ENCODE data around the gene FLRT2. TPM values are rescaled to one million over a fixed set of nuclear protein-coding genes. Genes with fewer than 3 reads are reported as not detected.

Gene FLRT2
- total and polyA plus RNA-seq, 2 donors (not counting 1 experiment from before 2014, with no cell fraction given) = not detected

GRCh38 chr14:85531141-85531586, 1.2 kb downstream of the FLRT2 start:
- ChIA-PET CTCF (no interaction called here), POLR2A (no interaction called here)
- WGBS (ENCODE audit: insufficient coverage) = 6% methylated on average over 29 of the region's 29 CpGs
- Histone ChIP-seq H4K20me1 (ENCODE audit: control insufficient read depth, insufficient read depth, low read length, poor library complexity, severe bottlenecking) (no peaks in the 10 kb centered on the region), H3K27me3 (replicated peaks in 1 of 4; ENCODE audit: control extremely low read depth in 1 of 4, control insufficient read depth in 3 of 4, insufficient read depth in 4 of 4, low read length in 3 of 4) (peaks cover 0 to 55% (median 21%) of the 10 kb centered on the region in 4 experiments), H3K4me2 (replicated peaks; ENCODE audit: low read depth, low read length, poor library complexity, severe bottlenecking) (no peak overlapping the region), H3K27ac (ENCODE audit: low read length in 2 of 2) (no peak overlapping the region), H3K9me3 (ENCODE audit: control extremely low read depth in 1 of 3, control insufficient read depth in 2 of 3, insufficient read depth in 1 of 3, low read length in 2 of 3) (peaks cover 0 to 47% (median 0%) of the 10 kb centered on the region in 3 donors), H2AFZ (ENCODE audit: insufficient read depth, low read depth, low read length, poor library complexity, severe bottlenecking) (no peak overlapping the region), H3K4me1 (ENCODE audit: control insufficient read depth in 2 of 2, insufficient read depth in 2 of 2, low read length in 2 of 2) (peaks cover 0 to 3% of the 10 kb centered on the region in 2 donors), H3K9ac (ENCODE audit: low read length) (no peak overlapping the region), H3K36me3 (replicated peaks in 1 of 2; ENCODE audit: control extremely low read depth in 1 of 2, control insufficient read depth in 1 of 2, extremely low read depth in 1 of 2, insufficient read depth in 2 of 2, low read length in 1 of 2) (no peaks in the 10 kb centered on the region), H3K4me3 (ENCODE audit: control extremely low read depth in 1 of 5, extremely low read depth in 1 of 5, insufficient read depth in 1 of 5, low read depth in 2 of 5, low read length in 4 of 5) (no peak overlapping the region), H3K79me2 (ENCODE audit: control insufficient read depth, insufficient read depth, low read length) (no peaks in the 10 kb centered on the region)
- H3K4me1 Mint-ChIP-seq = peaks cover 2% of the 10 kb centered on the region
- H3K9me3 Mint-ChIP-seq (ENCODE audit: insufficient read depth) = no peaks in the 10 kb centered on the region
- no peak overlapping the region for H3K4me3 Mint-ChIP-seq
- no peak for ATAC-seq (ENCODE audit: low read depth)
- intact Hi-C loops (cut with micrococcal nuclease) = no loop called here
- H3K27me3 Mint-ChIP-seq = peaks cover 66% of the 10 kb centered on the region
- no peak overlapping the region for H3K27ac Mint-ChIP-seq
- DNase-seq = no peak
- TF ChIP-seq CTCF (IDR thresholded peaks at IDR 0.05) = no peak
- TF ChIP-seq EZH2 (IDR thresholded peaks at IDR 0.05; ENCODE audit: borderline replicate concordance, insufficient read depth, low read depth, low read length, poor library complexity, severe bottlenecking) = no peak

- Mint-ChIP-seq H3K9me3 (ENCODE audit: insufficient read depth) (no peaks in the 10 kb centered on the region), H3K4me3 (no peak overlapping the region), H3K27me3 (peaks cover 68% of the 10 kb centered on the region), H3K27ac (no peak overlapping the region), H3K4me1 (peaks cover 2% of the 10 kb centered on the region)
- peak; percentile 3 for DNase-seq
- ChIA-PET CTCF (no interaction called here), POLR2A (no interaction called here)
- TF ChIP-seq CTCF (IDR thresholded peaks at IDR 0.05) (no peak), EZH2 (IDR thresholded peaks at IDR 0.05; ENCODE audit: borderline replicate concordance, insufficient read depth, low read depth, low read length, poor library complexity, severe bottlenecking) (no peak)
- H3K4me3 ChIP-seq (ENCODE audit: control extremely low read depth in 1 of 5, extremely low read depth in 1 of 5, insufficient read depth in 1 of 5, low read depth in 2 of 5, low read length in 4 of 5) = peak overlapping the region in 1 of 5 experiments; percentile 27
- no peaks in the 10 kb centered on the region for H3K79me2 ChIP-seq (ENCODE audit: control insufficient read depth, insufficient read depth, low read length)
- no peak overlapping the region for H3K27ac ChIP-seq (ENCODE audit: low read length in 2 of 2)
- no peak overlapping the region for H3K4me2 ChIP-seq (replicated peaks; ENCODE audit: low read depth, low read length, poor library complexity, severe bottlenecking)
- peaks cover 0 to 56% (median 21%) of the 10 kb centered on the region in 4 experiments for H3K27me3 ChIP-seq (replicated peaks in 1 of 4; ENCODE audit: control extremely low read depth in 1 of 4, control insufficient read depth in 3 of 4, insufficient read depth in 4 of 4, low read length in 3 of 4)
- no peak overlapping the region for H2AFZ ChIP-seq (ENCODE audit: insufficient read depth, low read depth, low read length, poor library complexity, severe bottlenecking)
- no peaks in the 10 kb centered on the region for H3K36me3 ChIP-seq (replicated peaks in 1 of 2; ENCODE audit: control extremely low read depth in 1 of 2, control insufficient read depth in 1 of 2, extremely low read depth in 1 of 2, insufficient read depth in 2 of 2, low read length in 1 of 2)
- H3K9ac ChIP-seq (ENCODE audit: low read length) = no peak overlapping the region
- H3K4me1 ChIP-seq (ENCODE audit: control insufficient read depth in 2 of 2, insufficient read depth in 2 of 2, low read length in 2 of 2) = peaks cover 0 to 3% of the 10 kb centered on the region in 2 donors
- H4K20me1 ChIP-seq (ENCODE audit: control insufficient read depth, insufficient read depth, low read length, poor library complexity, severe bottlenecking) = no peaks in the 10 kb centered on the region
- no peak for ATAC-seq (ENCODE audit: low read depth)
- intact Hi-C loops (cut with micrococcal nuclease) = no loop called here
- peaks cover 0 to 44% (median 0%) of the 10 kb centered on the region in 3 donors for H3K9me3 ChIP-seq (ENCODE audit: control extremely low read depth in 1 of 3, control insufficient read depth in 2 of 3, insufficient read depth in 1 of 3, low read length in 2 of 3)
- 7% methylated on average over 56 of the region's 61 CpGs for WGBS (ENCODE audit: insufficient coverage)
Observed at GRCh38 chr14:85531587-85532373, 1.8 kb downstream of the FLRT2 start.

Measured in B cell (primary cell).